Activated naive CD4-positive, alpha-beta T cell treated with anti-CD3 and anti-CD28 coated beads, Interleukin-2, amount 50 U/mL, for 72 hours (primary cell): ENCODE results near the gene SFSWAP. TPM values are rescaled to one million over a fixed set of nuclear protein-coding genes. Genes with fewer than 3 reads are reported as not detected.
A peak's percentile ranks its signal among the peaks of the same experiment; 100 is the strongest.
"Not testable (repeated sequence)": the region's sequence is repeated elsewhere in the genome, so short reads cannot be mapped to it uniquely, and the experiment has no call there.

Experiments used
- ATAC-seq, 2 donors: fragments of 150-1000 bp; cut with Tn5 transposase; 2 replicates each; pipeline ENCODE4 v1.10.0; 2021; ENCODE audit warnings: mild to moderate bottlenecking in 2 of 2, moderate library complexity in 2 of 2
- DNase-seq, 2 donors: peaks; one replicate each; pipeline ENCODE4 v3.0.0; 2021 to 2022; ENCODE audit warnings: low spot score in 2 of 2
- H3K27ac Mint-ChIP-seq, 2 donors: one replicate each; pipeline ENCODE4 v1.8.0; 2022; ENCODE audit warnings: mild to moderate bottlenecking in 2 of 2, mixed read lengths in 2 of 2
- H3K36me3 Mint-ChIP-seq, 2 donors: one replicate each; pipeline ENCODE4 v1.8.0; 2022; ENCODE audit warnings: mixed read lengths in 2 of 2
- H3K9me3 Mint-ChIP-seq, 2 donors: one replicate each; pipeline ENCODE4 v1.8.0; 2022; ENCODE audit warnings: mixed read lengths in 2 of 2
- total RNA-seq, 2 donors: library from RNA; stranded (reverse); gene quantifications; one replicate each; pipeline ENCODE4 v1.2.3, GENCODE V29; 2022

SFSWAP gene
- total RNA-seq, 2 donors from 2014 or later, result 54.9 to 64.0 TPM

GRCh38 chr12:131690320-131690719 lies 20.6 kb upstream of the SFSWAP start:
- Mint-ChIP-seq H3K36me3 (no peaks in the 10 kb centered on the region), H3K27ac (no peak overlapping the region), H3K9me3 (peaks cover 6 to 8% of the 10 kb centered on the region in 2 donors)
- DNase-seq, result no peak
- ATAC-seq, result no peak

GRCh38 chr12:131692431-131692830 lies 18.5 kb upstream of the SFSWAP start:
- Mint-ChIP-seq H3K9me3 (peaks cover 6 to 8% of the 10 kb centered on the region in 2 donors), H3K27ac (no peak overlapping the region), H3K36me3 (no peaks in the 10 kb centered on the region)
- DNase-seq (no peak), ATAC-seq (no peak)

- Mint-ChIP-seq H3K27ac (no peak overlapping the region), H3K9me3 (peaks cover 3 to 6% of the 10 kb centered on the region in 2 donors)
- no peak for ATAC-seq
Measured at GRCh38 chr12:131693149-131693548, 17.7 kb upstream of the SFSWAP start.

GRCh38 chr12:131694116-131694838 lies 16.6 kb upstream of the SFSWAP start:
- Mint-ChIP-seq H3K36me3 (no peaks in the 10 kb centered on the region), H3K27ac (no peak overlapping the region), H3K9me3 (no peaks in the 10 kb centered on the region)
- no peak for ATAC-seq
- DNase-seq, result no peak

More at GRCh38 chr12:131693149-131693548, 17.7 kb upstream of the SFSWAP start:
- no peak for DNase-seq
- no peaks in the 10 kb centered on the region for H3K36me3 Mint-ChIP-seq

- Mint-ChIP-seq H3K36me3 (no peaks in the 10 kb centered on the region), H3K9me3 (no peaks in the 10 kb centered on the region), H3K27ac (no peak overlapping the region)
- ATAC-seq, result no peak
- DNase-seq, result no peak
Measured at GRCh38 chr12:131695968-131696367, 14.9 kb upstream of the SFSWAP start.

- peaks cover 0 to under 1% of the 10 kb centered on the region in 2 donors for H3K36me3 Mint-ChIP-seq
- H3K9me3 Mint-ChIP-seq, result peaks cover 0 to 2% of the 10 kb centered on the region in 2 donors
- no peak for DNase-seq
- no peak overlapping the region for H3K27ac Mint-ChIP-seq
- ATAC-seq, result no peak
Measured at GRCh38 chr12:131698286-131698685, 12.6 kb upstream of the SFSWAP start.

GRCh38 chr12:131699434-131699833 lies 11.5 kb upstream of the SFSWAP start:
- peaks cover 0 to 6% of the 10 kb centered on the region in 2 donors for H3K36me3 Mint-ChIP-seq
- H3K9me3 Mint-ChIP-seq, result peaks cover 0 to 7% of the 10 kb centered on the region in 2 donors
- peak overlapping the region in 1 of 2 donors; percentile 5 for H3K27ac Mint-ChIP-seq
- ATAC-seq (no peak), DNase-seq (no peak)

GRCh38 chr12:131700271-131700670 lies 10.6 kb upstream of the SFSWAP start:
- ATAC-seq, result no peak
- peaks cover 0 to 6% of the 10 kb centered on the region in 2 donors for H3K36me3 Mint-ChIP-seq
- peaks cover 0 to 14% of the 10 kb centered on the region in 2 donors for H3K9me3 Mint-ChIP-seq
- no peak for DNase-seq
- no peak overlapping the region for H3K27ac Mint-ChIP-seq

GRCh38 chr12:131701705-131702572 lies 9.0 kb upstream of the SFSWAP start:
- Mint-ChIP-seq H3K36me3 (peaks cover 0 to 6% of the 10 kb centered on the region in 2 donors), H3K27ac (no peak overlapping the region), H3K9me3 (peaks cover 0 to 14% of the 10 kb centered on the region in 2 donors)
- ATAC-seq (no peak), DNase-seq (no peak)

- H3K9me3 Mint-ChIP-seq, result peaks cover 0 to 14% of the 10 kb centered on the region in 2 donors
- DNase-seq (no peak), ATAC-seq (no peak)
- no peak overlapping the region for H3K27ac Mint-ChIP-seq
- peaks cover 0 to 6% of the 10 kb centered on the region in 2 donors for H3K36me3 Mint-ChIP-seq
Measured at GRCh38 chr12:131702573-131702877, 8.4 kb upstream of the SFSWAP start.

GRCh38 chr12:131703161-131703560 lies 7.7 kb upstream of the SFSWAP start:
- no peak overlapping the region for H3K27ac Mint-ChIP-seq
- peaks cover 0 to 6% of the 10 kb centered on the region in 2 donors for H3K36me3 Mint-ChIP-seq
- ATAC-seq (no peak), DNase-seq (no peak)
- H3K9me3 Mint-ChIP-seq, result peaks cover 0 to 14% of the 10 kb centered on the region in 2 donors

- Mint-ChIP-seq H3K9me3 (peaks cover 10 to 17% of the 10 kb centered on the region in 2 donors), H3K27ac (no peak overlapping the region), H3K36me3 (peaks cover 10 to 11% of the 10 kb centered on the region in 2 donors)
- no peak for DNase-seq
- no peak for ATAC-seq
Measured at GRCh38 chr12:131704509-131704908, 6.4 kb upstream of the SFSWAP start.

- peaks cover 13 to 20% of the 10 kb centered on the region in 2 donors for H3K9me3 Mint-ChIP-seq
- not testable (repeated sequence) for H3K27ac Mint-ChIP-seq, ATAC-seq, DNase-seq
- peaks cover 26 to 29% of the 10 kb centered on the region in 2 donors for H3K36me3 Mint-ChIP-seq
Measured at GRCh38 chr12:131706709-131707108, 4.2 kb upstream of the SFSWAP start.

GRCh38 chr12:131709226-131709625 lies 1.7 kb upstream of the SFSWAP start:
- Mint-ChIP-seq H3K27ac (peak overlapping the region in 1 of 2 donors; percentile 99), H3K9me3 (peaks cover 13% of the 10 kb centered on the region in 2 donors), H3K36me3 (peaks cover 30 to 32% of the 10 kb centered on the region in 2 donors)
- ATAC-seq, result no peak
- DNase-seq, result no peak

- Mint-ChIP-seq H3K36me3 (peaks cover 32 to 39% of the 10 kb centered on the region in 2 donors), H3K9me3 (peaks cover 6 to 13% of the 10 kb centered on the region in 2 donors), H3K27ac (peak overlapping the region; percentile 99)
- ATAC-seq (peak in 1 of 2 donors; percentile 28), DNase-seq (no peak)
Measured at GRCh38 chr12:131711551-131712205, 788 bp downstream of the SFSWAP start.

GRCh38 chr12:131713349-131713748 lies 2.5 kb downstream of the SFSWAP start:
- Mint-ChIP-seq H3K27ac (no peak overlapping the region), H3K9me3 (peaks cover 6 to 13% of the 10 kb centered on the region in 2 donors), H3K36me3 (peaks cover 33 to 44% of the 10 kb centered on the region in 2 donors)
- ATAC-seq (no peak), DNase-seq (no peak)

- ATAC-seq (no peak), DNase-seq (no peak)
- Mint-ChIP-seq H3K27ac (peak overlapping the region in 1 of 2 donors; percentile 4), H3K9me3 (peaks cover under 1% of the 10 kb centered on the region in 2 donors), H3K36me3 (peaks cover 31% of the 10 kb centered on the region in 2 donors)
Measured at GRCh38 chr12:131714759-131715158, 3.9 kb downstream of the SFSWAP start.
